Fibroblast of gingiva (primary cell): ENCODE data around the gene SOWAHA.
"Not testable (repeated sequence)": the region's sequence is repeated elsewhere in the genome, so short reads cannot be mapped to it uniquely, and the experiment has no call there.

Experiments
- DNase-seq: peaks from one replicate; pipeline ENCODE4 v3.0.0-alpha.2; 2011; ENCODE audit warnings: low read depth

SOWAHA gene

GRCh38 chr5:132778129-132778528 is 35.0 kb upstream of the SOWAHA start:
- no peak for DNase-seq

- DNase-seq: no peak
Observed at GRCh38 chr5:132778856-132779255, 34.2 kb upstream of the SOWAHA start.

- no peak for DNase-seq
Observed at GRCh38 chr5:132779961-132780360, 33.1 kb upstream of the SOWAHA start.

- DNase-seq: no peak
Observed at GRCh38 chr5:132780577-132780976, 32.5 kb upstream of the SOWAHA start.

- no peak for DNase-seq
Observed at GRCh38 chr5:132781029-132781428, 32.1 kb upstream of the SOWAHA start.

GRCh38 chr5:132782101-132782500 is 31.0 kb upstream of the SOWAHA start:
- no peak for DNase-seq

- DNase-seq: no peak
Observed at GRCh38 chr5:132785365-132785764, 27.7 kb upstream of the SOWAHA start.

GRCh38 chr5:132785864-132786263 is 27.2 kb upstream of the SOWAHA start:
- DNase-seq: no peak

GRCh38 chr5:132787076-132787475 is 26.0 kb upstream of the SOWAHA start:
- DNase-seq: peak; percentile 33

GRCh38 chr5:132788508-132788907 is 24.6 kb upstream of the SOWAHA start:
- no peak for DNase-seq

- DNase-seq: no peak
Observed at GRCh38 chr5:132788990-132789886, 23.9 kb upstream of the SOWAHA start.

- DNase-seq: no peak
Observed at GRCh38 chr5:132790201-132790865, 22.8 kb upstream of the SOWAHA start.

GRCh38 chr5:132791026-132791425 is 22.1 kb upstream of the SOWAHA start:
- DNase-seq: no peak

- peak; percentile 46 for DNase-seq
Observed at GRCh38 chr5:132797651-132798050, 15.5 kb upstream of the SOWAHA start.

- DNase-seq: no peak
Observed at GRCh38 chr5:132799392-132799791, 13.7 kb upstream of the SOWAHA start.

- no peak for DNase-seq
Observed at GRCh38 chr5:132800545-132800944, 12.6 kb upstream of the SOWAHA start.

- DNase-seq: no peak
Observed at GRCh38 chr5:132802044-132802684, 10.9 kb upstream of the SOWAHA start.

- DNase-seq: not testable (repeated sequence)
Observed at GRCh38 chr5:132802685-132803066, 10.4 kb upstream of the SOWAHA start.

GRCh38 chr5:132804219-132804618 is 8.9 kb upstream of the SOWAHA start:
- not testable (repeated sequence) for DNase-seq

GRCh38 chr5:132805872-132806271 is 7.2 kb upstream of the SOWAHA start:
- not testable (repeated sequence) for DNase-seq

- not testable (repeated sequence) for DNase-seq
Observed at GRCh38 chr5:132806804-132807162, 6.3 kb upstream of the SOWAHA start.

GRCh38 chr5:132807163-132807838 is 5.8 kb upstream of the SOWAHA start:
- DNase-seq: no peak
